Fibroblast of skin of abdomen (primary cell): Measurements from ENCODE around the gene HIPK2.

Source experiments
- DNase-seq: peaks from one replicate; pipeline ENCODE4 v3.0.0-alpha.2; 2013

HIPK2 gene

DNA sequence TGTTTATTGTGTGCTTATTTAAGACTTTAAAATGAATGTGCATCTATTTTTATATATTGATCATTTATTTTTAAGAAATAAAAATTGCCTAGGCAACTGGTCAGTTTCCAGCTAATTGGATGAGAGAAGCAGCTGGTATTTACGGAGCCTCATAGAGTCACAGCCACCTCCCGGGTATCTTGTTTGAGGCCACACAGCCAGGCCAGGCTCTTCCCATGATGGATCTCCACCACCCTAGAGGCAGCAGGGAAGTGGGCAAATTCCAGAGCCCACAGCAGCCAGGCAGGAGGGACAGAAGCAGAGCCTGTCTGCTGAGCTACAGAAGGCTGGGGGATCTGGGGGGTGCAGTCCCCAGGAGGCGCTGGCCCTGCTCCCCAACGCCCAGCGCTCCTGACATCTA lies 192.8 kb downstream of the HIPK2 start:
- DNase-seq: no peak

DNA sequence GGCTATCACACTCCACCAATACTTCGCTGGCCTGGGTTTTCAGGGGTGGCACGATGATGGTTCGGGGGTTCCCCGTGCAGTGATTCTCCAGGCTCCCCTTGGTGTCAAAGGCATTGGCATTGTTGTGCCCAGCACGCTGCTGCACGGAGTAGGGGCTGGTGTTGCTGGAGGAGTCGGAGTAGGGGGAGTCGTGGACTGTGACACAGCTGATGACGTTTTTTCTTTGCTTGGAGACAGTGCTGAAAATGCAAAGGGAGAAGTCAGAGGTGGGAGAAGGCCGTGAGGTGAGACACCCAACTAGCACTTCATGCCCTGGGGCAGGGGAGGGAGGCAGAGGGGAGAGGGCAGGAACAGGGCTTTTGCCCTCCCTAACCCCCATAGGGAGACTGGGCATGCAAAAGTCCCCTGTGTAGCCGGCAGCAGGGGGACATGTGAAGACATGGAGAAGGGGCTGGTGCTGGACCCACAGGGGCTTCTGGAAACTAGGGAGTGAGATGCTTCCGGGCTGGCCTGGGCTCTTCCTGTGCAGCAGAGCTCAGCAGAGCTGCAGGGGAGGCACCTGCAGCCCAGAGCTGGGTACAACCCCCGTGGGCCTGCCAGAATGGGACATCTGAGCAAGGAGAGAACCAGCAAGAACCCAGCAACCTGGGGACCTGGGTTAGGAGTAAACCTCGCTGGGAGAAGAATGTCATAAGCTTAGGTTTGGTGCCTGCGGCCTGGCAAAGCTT lies 193.8 kb downstream of the HIPK2 start:
- no peak for DNase-seq

DNA sequence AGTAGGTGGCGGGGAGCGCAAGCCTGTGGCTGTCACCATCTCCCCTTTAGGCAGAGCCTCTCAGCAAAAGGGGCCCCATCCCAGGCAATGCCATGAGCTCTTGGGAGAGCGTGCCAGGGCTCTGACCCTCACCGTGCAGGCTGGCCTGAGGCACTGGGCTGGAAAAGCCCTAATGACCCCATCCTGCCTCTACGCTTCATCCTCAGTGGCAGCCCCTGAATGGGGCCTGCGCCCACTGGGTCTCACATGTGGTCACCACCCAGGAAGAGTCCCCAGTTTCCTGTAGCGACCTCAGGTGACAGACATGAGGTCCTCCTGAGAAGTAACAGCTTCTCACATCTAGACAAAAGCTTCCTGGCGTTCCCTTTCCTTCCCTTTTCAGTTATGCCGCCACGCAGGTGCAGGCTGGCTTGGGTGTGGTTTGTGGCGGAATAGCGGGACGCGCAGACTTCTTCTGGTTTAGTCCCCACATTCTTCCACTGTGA lies 195.1 kb downstream of the HIPK2 start:
- no peak for DNase-seq

DNA sequence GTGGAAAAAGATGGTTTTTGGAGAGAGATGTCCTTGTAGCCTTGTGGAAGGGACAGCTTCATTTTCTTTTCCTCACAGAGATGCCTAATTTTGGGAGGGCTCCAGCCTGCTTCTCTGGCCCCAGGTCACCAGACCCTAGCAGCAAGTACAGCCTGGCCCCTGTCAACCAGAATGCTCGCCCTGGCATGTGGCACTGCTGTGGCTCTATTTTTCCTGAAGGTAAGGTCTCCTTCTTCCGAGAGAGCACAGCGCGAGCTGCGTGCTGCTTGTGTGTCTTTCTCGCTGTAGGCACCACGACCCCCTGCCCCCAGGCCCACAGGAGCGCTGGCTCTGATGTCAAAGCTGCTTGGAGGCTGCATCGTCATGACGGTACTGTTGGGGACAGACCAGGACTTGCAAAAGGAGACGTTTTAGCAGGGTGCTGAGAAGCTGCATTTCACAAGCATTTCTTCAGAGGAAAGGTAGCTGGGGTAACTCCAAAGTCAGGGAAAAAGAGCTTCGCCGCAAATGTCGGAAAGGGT lies 195.6 kb downstream of the HIPK2 start:
- DNase-seq: no peak

DNA sequence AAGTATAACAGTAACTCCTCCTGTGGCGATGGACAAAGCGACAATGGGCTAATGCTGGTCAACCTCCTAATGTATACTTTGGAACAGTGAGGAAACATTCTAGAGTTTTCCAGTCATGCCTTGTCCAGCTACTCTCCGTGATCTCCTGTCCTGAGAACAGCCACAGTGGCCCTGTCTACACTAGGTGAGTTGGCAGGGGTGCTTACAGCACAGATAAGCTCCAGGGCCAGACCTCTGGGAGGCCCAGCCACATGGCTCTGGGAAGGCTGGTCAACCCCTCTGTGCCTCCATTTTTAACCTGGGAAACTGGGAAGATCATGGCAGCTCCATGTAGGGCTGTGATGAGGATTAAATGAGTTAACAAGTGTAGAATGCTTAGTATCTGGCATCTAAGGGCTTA lies 197.4 kb downstream of the HIPK2 start:
- DNase-seq: no peak

DNA sequence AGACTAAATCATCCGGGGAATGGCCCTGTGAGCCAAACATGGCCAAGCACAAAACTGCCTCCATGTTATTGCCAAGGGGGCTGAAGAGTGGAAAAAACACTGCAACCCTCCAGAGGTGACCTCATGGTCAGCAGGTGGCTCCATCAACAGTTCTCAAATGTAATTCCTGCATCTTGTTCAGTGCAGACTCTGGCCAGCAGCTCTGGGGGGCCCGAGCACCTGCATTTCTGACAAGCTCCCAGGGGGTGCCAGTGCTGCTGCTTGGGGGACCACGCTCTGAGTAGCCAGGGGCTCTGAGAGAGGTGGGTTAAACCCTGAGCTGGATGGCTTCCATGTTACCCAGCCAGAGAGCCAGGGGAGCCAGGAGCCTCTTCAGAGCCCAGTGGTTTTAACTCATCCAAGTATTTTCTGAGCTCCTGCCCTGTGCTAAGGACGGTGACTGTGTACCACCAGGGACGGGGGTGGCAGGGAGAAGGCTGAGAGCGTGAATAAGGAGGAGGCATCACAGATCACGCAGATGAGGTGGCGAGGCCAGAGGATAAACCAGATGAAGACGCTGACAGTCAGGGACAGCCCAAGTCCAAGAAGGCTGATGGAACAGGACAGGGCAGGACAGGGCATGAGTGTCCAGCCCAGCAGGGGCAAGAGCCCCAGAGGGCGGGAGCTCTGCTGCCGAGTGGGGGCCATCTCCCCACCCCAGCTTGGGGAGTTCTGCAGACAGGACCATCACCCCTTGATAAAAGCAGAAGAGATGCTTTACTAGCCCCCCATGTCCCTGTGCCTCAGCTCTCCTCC lies 201.4 kb downstream of the HIPK2 start:
- no peak for DNase-seq

DNA sequence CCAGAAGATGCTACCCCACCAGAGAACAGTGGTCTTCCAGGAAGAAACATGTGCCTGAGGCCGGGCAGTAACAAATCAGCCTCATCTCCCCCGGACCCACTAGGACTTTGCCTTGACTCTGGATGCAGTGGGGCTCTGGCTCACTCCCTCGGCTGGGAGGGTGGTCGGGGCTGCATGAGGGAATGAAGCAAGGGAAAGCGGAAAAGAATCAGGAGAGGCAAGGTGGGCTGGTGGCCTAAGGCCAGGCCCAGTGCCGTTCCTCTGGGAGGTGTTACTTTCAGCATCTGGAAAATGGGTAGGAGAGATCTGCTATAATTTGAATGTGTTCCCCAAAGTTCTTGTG lies 202.5 kb downstream of the HIPK2 start:
- DNase-seq: no peak

DNA sequence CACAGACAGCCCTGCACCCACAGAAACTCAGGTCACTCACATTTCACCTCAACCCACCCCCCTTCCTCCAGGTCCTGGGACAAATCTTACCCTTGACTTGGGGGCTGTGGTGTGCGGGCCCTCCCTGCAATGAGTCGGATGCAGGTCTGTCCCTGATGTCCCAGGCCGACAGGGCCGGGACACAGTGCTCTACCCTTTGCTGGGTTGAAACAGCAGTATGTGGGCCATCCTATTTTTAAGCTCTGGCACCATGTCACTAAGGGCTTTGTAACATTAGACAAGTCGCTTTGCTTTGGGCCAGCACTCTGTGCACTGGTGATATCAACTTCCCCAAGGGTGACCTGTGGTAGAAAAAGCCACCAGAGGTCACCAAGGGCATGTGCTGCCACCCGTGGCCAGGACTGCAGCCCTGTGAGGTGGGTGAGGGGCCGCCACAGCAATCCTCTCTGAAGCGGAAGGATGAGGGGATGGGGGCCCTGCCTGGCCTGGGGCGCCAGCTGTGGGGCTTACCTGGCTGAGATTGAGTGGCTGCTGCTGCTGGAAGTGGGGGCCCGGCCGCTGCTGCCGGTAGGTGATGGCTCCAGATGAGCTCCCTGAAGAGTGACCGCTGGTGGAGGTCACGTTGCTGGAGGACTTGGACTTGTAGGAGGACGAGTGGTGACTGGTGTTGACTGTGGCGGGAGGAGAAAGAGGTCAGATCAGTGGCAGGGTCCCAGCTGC lies 203.0 kb downstream of the HIPK2 start:
- no peak for DNase-seq

DNA sequence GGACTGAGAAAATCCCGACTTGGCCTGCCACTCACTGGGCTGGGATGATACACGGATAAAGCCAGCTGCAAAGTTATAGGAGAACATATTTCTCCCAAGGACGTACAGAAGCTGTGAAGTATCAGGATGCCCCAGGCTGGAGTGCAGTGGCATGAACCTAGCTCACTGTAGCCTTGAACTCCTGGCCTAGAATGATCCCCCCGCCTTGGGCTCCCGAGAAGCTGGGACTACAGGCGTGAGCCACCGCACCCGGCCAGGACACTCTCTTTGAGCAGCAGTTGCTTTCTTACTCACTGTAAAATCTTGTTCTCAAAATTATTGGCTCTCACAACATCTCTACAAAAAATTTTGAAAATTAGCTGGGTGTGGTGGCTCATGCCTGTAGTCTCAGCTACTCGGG lies 203.9 kb downstream of the HIPK2 start:
- DNase-seq: no peak

DNA sequence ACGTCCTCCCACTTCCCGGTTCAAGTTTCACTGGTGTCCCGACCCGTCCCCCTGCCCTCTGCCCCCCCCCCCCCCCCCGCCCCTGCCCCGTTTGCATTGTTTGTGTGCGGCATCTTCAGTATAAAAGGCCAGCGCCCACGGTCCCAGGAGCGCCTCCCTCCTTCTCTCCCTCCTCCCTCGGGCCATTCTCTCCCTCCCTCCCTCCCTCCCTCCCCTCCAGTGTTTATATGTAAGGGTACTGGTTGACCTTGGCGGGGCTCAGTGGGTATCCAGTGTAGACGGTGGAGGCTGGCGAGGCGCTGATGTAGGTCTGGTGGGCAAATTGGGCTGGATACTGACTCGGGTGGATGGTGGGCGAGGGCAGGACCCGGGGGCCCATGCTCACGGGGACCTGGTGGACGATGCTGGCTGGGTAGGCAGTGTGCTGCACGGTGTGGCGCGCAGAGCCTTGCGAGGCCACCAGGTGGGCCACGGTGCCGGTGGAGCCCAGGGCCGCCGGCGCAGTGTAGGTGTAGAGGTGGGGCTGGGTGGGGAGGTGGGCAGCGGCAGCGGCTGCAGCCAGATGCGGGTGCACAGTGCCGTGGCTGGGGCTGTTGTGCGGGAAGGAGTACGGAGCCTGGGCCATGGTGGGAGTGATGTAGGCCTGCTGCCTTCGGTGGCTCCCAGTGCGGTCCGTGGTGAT lies 205.0 kb downstream of the HIPK2 start:
- DNase-seq: no peak

DNA sequence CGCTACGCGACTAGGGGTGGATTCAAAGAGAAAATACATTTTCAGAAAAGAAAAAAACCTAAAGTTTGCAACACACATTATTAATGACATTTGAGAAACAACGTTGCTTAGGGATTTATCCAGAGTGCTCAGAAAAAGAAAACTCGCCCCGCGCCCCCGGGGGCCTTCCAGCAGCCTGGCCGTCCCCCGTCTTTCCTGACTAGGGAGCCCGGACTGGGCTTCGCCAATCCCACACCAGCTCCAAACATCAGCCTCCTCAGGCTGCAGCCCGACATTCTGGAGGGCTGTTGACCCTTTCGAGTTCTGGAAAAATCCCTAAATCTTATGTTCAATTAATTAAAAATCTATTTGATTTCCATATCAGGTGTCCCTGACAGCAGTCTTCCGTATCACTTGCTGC lies 205.7 kb downstream of the HIPK2 start:
- DNase-seq: no peak

DNA sequence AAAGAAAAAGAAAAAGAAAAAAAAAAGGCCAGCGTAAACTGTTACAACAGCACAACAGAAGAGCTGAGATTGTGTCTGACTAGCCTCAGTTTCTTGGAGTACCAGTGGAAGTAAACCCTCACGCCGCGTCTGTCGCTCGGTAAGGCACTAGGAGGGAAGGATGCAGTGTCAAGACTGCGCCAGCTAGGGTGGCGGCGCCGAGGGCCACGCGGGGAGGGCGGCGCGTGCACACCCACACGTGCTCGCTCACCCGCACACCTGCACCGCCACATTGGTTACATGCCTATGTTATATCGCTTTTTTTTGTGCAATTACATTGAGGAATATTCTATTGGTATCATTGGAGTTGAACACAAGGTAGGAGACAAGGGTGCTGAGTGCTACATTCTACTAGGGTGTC lies 206.1 kb downstream of the HIPK2 start:
- DNase-seq: no peak

DNA sequence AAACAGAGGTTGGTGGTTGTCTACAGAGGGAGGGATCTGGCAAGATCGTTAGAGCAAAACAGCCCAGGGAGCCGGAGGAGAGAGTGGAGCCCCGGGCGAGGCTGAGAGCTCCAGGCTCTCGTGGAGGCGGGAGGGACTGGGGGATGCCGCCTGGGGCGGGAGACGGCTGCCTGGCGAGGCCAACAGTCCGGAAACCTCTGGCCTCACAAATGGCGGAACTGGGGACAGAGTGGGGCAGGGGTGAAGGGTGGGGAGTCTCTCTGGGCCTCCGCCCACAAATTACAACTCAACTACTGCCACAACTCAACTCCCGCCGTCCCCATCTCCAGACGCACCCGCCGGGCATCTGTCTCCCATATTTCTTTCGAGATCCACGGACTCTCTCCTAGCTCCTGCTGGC lies 206.6 kb downstream of the HIPK2 start:
- DNase-seq: no peak

DNA sequence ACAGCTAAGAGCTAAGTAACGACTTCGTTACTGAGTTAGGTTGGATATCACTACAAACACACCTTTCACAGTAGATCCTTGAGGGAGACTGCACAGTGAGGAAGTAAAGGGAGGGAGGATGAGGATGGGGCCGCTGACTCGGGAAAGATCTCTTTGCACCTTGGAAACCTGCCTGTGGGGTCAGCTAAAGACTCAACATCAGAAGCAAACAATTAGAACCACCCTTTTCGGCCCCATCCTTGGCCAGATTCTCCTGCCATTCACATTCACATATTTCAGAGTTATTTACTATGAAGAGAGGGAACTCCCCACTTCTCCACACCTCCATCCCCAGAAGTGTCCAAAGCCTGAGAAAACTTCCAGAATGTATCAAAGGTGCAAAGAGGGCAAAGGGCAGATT lies 207.2 kb downstream of the HIPK2 start:
- no peak for DNase-seq

DNA sequence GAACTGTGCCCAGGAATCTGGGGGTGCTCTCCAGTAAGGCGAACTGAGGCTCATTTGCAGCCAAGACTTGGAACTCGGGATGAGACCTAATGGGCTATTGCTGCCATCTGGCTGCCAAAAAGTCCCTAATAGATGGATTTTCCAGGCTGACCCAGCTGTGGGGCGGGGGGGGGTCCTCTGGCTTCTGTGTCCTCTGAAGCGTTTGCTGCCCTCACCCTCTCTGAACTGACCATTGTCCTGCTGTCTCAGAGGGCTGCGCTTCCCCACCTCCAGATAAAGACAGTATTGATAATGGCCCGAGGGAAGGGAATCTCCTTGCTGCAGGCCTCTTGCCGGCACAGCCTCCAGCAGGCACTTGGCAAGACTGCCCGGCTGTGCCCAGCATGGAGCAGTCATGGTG lies 207.7 kb downstream of the HIPK2 start:
- DNase-seq: no peak

DNA sequence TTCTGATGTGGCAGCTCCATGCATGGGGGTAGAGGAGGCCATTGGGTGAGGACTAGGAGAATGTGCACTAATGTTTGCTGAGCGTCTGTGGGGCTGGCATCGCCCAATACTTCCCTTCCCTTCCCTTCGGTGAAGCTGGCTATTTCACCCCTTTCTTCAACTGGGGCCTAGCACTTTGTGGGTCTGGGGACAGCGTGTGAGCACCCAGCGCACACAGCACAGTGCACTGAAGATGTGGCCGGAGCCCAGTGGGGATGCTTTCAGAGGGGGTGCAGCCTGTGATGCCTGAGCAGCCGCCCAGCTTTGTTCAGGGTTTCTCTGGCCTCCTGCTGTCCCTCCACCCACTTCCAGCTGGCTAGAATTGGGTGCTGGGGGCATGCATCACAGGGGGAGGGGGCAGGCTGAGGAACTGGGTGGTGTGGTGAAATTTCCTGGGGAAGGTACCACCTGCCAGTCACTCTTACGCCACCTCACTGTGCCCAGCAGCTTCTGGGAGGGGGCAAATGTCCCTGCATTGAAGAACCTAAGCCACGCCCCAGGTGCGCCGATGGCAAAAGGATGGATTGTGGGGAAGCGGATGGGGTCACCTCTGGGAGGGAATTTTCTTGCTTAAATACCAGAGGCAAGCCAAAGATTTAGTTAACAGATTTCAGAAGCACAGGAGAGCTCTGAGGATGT lies 208.8 kb downstream of the HIPK2 start:
- DNase-seq: no peak

DNA sequence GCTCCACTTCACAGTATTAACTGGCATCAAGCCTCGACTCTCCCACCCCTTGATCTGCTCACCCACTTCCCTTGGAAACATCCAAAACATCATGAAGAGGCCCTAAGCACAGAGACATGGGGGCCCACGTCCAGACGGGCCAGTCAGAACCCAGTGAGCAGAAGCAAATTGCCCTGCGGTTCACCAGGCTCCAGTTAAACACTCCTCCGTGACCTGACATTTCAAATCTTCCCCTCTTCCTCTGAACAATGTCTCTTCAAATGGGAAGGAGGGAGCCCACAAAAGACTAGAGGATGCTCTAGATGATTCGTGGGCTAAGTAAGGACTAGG lies 209.5 kb downstream of the HIPK2 start:
- DNase-seq: no peak

DNA sequence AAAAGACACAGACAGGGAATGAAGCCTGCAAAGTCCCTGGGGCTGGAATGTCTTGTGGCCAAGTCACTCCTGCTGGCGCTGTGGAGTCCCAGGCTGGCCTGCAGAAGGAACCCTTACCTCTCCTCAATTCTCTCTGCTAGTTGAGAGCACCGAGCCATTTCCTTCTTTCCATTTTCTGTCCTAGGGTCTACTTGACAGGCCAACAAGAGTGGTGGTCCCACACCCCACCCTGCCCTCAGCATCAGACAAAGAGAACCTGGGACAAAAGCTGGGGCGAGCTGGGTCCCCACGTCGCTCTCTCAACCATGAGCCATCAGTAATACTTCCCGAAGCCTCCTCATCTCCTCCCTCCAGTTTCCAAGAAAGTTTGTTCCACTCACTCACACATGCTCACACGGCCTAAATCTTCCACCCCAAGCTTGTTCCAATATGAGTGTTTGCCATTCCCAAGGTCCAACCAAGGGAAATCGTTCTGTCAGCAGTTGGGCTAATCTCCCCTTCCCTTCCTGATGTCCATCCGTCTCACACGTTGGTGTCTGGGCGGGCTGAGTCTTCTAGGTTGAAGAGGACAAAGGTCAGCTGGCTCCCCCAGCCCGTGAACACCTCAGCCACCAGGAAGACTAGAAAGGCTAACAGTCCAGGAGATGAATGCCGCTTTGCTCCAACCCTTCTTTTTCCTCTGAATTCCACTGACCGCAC lies 210.0 kb downstream of the HIPK2 start:
- DNase-seq: no peak

DNA sequence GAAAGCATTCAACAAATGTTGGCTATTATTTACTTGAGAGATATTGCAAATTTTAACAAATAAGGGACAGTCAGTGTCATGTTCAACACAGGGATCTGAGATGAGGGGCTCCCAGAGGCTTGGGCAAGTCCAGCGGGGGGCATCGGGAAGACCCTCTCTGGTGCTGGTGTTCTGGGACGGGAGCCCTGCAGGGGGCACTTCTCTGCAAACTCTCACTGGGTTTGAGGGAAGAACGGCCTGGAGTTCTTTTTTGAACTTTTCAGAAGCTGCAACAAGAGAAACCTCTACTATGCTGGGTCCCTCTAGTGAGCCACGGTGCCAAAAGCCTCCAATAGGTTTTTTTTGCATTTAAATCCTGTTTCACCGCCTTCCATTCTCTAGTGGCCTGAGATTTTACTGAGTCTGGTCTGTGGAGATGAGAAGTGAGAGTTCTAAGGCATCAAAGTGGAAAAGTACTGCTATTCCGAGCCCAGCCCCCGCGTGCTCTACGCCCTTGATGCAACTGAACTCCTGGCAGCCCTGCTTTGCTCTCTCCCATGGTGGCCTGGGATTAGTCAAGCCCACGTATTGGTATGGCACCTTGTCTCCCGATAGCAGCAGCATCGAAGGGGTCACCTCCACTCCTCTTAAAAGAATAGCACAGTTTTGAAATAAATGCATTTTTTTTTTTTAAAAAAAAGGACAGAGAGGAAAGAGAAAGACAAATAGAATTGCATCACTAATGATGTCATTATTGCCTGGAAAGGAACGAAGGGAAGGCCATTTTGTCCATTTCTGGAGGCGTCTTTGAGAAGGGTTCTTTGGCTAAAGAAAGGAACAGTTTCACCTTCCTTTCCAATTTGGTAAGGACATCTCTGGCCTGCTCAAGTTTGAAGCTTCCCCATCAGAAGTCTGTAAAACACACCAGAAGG lies 210.8 kb downstream of the HIPK2 start:
- no peak for DNase-seq

DNA sequence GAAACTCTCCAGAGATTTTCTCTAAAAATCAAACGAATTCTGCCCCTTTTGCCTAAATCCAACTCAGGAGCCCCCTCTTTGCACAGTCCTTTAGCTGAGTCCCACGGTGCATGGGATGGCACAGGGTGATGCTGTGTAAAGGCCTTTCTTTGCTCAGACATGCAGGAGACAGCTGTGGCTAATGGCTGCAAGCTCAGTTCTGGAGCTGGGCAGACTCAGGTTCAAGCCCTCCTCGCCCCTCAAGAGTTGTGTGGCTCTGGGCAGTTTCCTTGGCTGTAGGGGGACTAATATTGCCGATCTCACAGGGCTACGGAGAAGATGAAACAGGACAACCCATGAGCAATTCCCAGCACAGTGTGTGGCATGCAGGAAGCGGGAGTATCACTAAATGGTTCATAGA lies 211.7 kb downstream of the HIPK2 start:
- no peak for DNase-seq

DNA sequence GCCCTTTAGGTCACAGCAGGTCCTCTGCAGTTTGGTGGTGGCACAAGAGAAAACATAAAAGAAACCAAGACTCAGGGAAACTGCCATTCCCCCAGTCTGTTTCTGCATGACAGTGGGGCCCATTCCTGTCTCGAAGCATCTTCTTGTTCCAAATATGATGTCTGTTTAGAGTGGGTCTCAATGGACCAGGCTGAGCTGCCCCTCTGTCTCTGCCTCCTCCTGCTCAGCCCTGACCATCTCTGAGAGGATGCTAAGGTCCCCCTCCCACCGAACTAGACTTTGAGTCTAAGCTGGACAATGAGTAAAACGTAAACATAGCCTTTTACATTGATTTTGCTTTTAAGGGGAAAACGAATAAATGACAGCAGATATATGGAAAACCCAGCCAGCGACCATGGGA lies 213.9 kb downstream of the HIPK2 start:
- DNase-seq: no peak
